Measurements from ENCODE around the gene C1orf116. TPM values are rescaled to one million over a fixed set of nuclear protein-coding genes. Genes with fewer than 3 reads are reported as not detected.

The C1orf116 gene
- total RNA-seq, 1 experiment from 2014 or later, result 8.7 TPM

GRCh38 chr1:206975306-206975705, 57.2 kb downstream of the C1orf116 start:
- DNase-seq, result no peak
- ChIA-PET CTCF (no interaction called here), POLR2A (no interaction called here)
- H3K36me3 ChIP-seq (ENCODE audit: control insufficient read depth, insufficient read depth, low read length), result no peaks in the 10 kb centered on the region
- BruUV-seq (replicated peaks), result no TSS peak
- Mint-ChIP-seq H3K27me3 (ENCODE audit: insufficient read depth, unreplicated experiment) (no peaks in the 10 kb centered on the region), H3K27ac (ENCODE audit: unreplicated experiment) (no peak overlapping the region), H3K36me3 (ENCODE audit: insufficient read depth, unreplicated experiment) (no peaks in the 10 kb centered on the region), H3K9me3 (ENCODE audit: unreplicated experiment) (no peaks in the 10 kb centered on the region), H3K4me1 (ENCODE audit: low read depth, unreplicated experiment) (peaks cover 30% of the 10 kb centered on the region), H3K4me3 (ENCODE audit: unreplicated experiment) (no peak overlapping the region)
- no peaks in the 10 kb centered on the region for H3K9me3 ChIP-seq
- no peak overlapping the region for H3K4me3 ChIP-seq (ENCODE audit: low read depth, low read length)
- no peaks in the 10 kb centered on the region for H3K27me3 ChIP-seq (replicated peaks; ENCODE audit: control insufficient read depth, insufficient read depth, low read length)
- TF ChIP-seq CTCF (IDR thresholded peaks at IDR 0.05; ENCODE audit: insufficient read depth in 1 of 2, low read depth in 1 of 2, low read length in 1 of 2, severe bottlenecking in 1 of 2, unreplicated experiment in 1 of 2), result no peak
- intact Hi-C loops (cut with micrococcal nuclease; ENCODE audit: unreplicated experiment), result no loop called here
- peaks cover 31% of the 10 kb centered on the region for H3K4me1 ChIP-seq

GRCh38 chr1:206974140-206974539, 58.4 kb downstream of the C1orf116 start:
- Mint-ChIP-seq H3K9me3 (ENCODE audit: unreplicated experiment) (no peaks in the 10 kb centered on the region), H3K27ac (ENCODE audit: unreplicated experiment) (no peak overlapping the region), H3K4me3 (ENCODE audit: unreplicated experiment) (no peak overlapping the region), H3K4me1 (ENCODE audit: low read depth, unreplicated experiment) (peaks cover 24% of the 10 kb centered on the region), H3K36me3 (ENCODE audit: insufficient read depth, unreplicated experiment) (no peaks in the 10 kb centered on the region), H3K27me3 (ENCODE audit: insufficient read depth, unreplicated experiment) (no peaks in the 10 kb centered on the region)
- ChIA-PET POLR2A (no interaction called here), CTCF (interaction anchor here (1.9 kb wide), 1 partner anchor 8 kb away, joined by 8 read pairs; no protein-coding TSS in a partner anchor)
- no peak for TF ChIP-seq CTCF (IDR thresholded peaks at IDR 0.05; ENCODE audit: insufficient read depth in 1 of 2, low read depth in 1 of 2, low read length in 1 of 2, severe bottlenecking in 1 of 2, unreplicated experiment in 1 of 2)
- BruUV-seq (replicated peaks), result no TSS peak
- Histone ChIP-seq H3K4me1 (peaks cover 39% of the 10 kb centered on the region), H3K9me3 (no peaks in the 10 kb centered on the region), H3K4me3 (ENCODE audit: low read depth, low read length) (no peak overlapping the region), H3K36me3 (ENCODE audit: control insufficient read depth, insufficient read depth, low read length) (no peaks in the 10 kb centered on the region), H3K27me3 (replicated peaks; ENCODE audit: control insufficient read depth, insufficient read depth, low read length) (no peaks in the 10 kb centered on the region)
- intact Hi-C loops (cut with micrococcal nuclease; ENCODE audit: unreplicated experiment), result no loop called here
- DNase-seq, result no peak

- Mint-ChIP-seq H3K4me3 (ENCODE audit: unreplicated experiment) (no peak overlapping the region), H3K4me1 (ENCODE audit: low read depth, unreplicated experiment) (peaks cover 20% of the 10 kb centered on the region), H3K9me3 (ENCODE audit: unreplicated experiment) (no peaks in the 10 kb centered on the region), H3K27ac (ENCODE audit: unreplicated experiment) (no peak overlapping the region), H3K27me3 (ENCODE audit: insufficient read depth, unreplicated experiment) (no peaks in the 10 kb centered on the region), H3K36me3 (ENCODE audit: insufficient read depth, unreplicated experiment) (no peaks in the 10 kb centered on the region)
- Histone ChIP-seq H3K4me3 (ENCODE audit: low read depth, low read length) (no peak overlapping the region), H3K36me3 (ENCODE audit: control insufficient read depth, insufficient read depth, low read length) (no peaks in the 10 kb centered on the region), H3K27me3 (replicated peaks; ENCODE audit: control insufficient read depth, insufficient read depth, low read length) (no peaks in the 10 kb centered on the region), H3K4me1 (peaks cover 46% of the 10 kb centered on the region), H3K9me3 (no peaks in the 10 kb centered on the region)
- no peak for TF ChIP-seq CTCF (IDR thresholded peaks at IDR 0.05; ENCODE audit: insufficient read depth in 1 of 2, low read depth in 1 of 2, low read length in 1 of 2, severe bottlenecking in 1 of 2, unreplicated experiment in 1 of 2)
- CTCF ChIA-PET, result interaction anchor here (0.6 to 1.9 kb wide), 3 partner anchors 9 to 162 kb away, joined by 4 to 8 read pairs (median 6); no protein-coding TSS in a partner anchor
- intact Hi-C loops (cut with micrococcal nuclease; ENCODE audit: unreplicated experiment), result no loop called here
- no TSS peak for BruUV-seq (replicated peaks)
- no peak for DNase-seq
- POLR2A ChIA-PET, result no interaction called here
Observed at GRCh38 chr1:206972728-206973127, 59.8 kb downstream of the C1orf116 start.
